KOPT-K1 (cell line): Measurements from ENCODE around the gene BTG4.

Experiments
- H3K27ac ChIP-seq: fragments of 200-600 bp; sonication (generic); 2 replicates; pipeline ENCODE4 v1.5.1; 2016; ENCODE audit warnings: antibody characterized with exemption, mild to moderate bottlenecking, low read depth, low read length; ENCODE audit not compliant: poor library complexity, severe bottlenecking
- H3K36me3 ChIP-seq: fragments of 200-600 bp; sonication (generic); 2 replicates; pipeline ENCODE4 v1.5.1; 2017; ENCODE audit warnings: antibody characterized with exemption, mild to moderate bottlenecking, low read length, moderate library complexity; ENCODE audit not compliant: insufficient read depth
- H3K9me3 ChIP-seq: fragments of 200-600 bp; sonication (generic); 2 replicates; pipeline ENCODE4 v1.5.1; 2017; ENCODE audit warnings: antibody characterized with exemption, low read length, mild to moderate bottlenecking; ENCODE audit not compliant: insufficient read depth, poor library complexity, severe bottlenecking

Gene BTG4

GRCh38 chr11:111457731-111458368, 54.3 kb downstream of the BTG4 start:
- no peak overlapping the region for H3K27ac ChIP-seq
- H3K9me3 ChIP-seq: no peaks in the 10 kb centered on the region

GRCh38 chr11:111456859-111457730, 55.1 kb downstream of the BTG4 start:
- Histone ChIP-seq H3K9me3 (no peaks in the 10 kb centered on the region), H3K36me3 (no peaks in the 10 kb centered on the region), H3K27ac (no peak overlapping the region)

More at GRCh38 chr11:111457731-111458368, 54.3 kb downstream of the BTG4 start:
- H3K36me3 ChIP-seq: no peaks in the 10 kb centered on the region

- H3K36me3 ChIP-seq: no peaks in the 10 kb centered on the region
- H3K27ac ChIP-seq: no peak overlapping the region
- H3K9me3 ChIP-seq: no peaks in the 10 kb centered on the region
These were observed 55.9 kb downstream of the BTG4 start for GRCh38 chr11:111456086-111456858.

- H3K9me3 ChIP-seq: no peaks in the 10 kb centered on the region
- H3K36me3 ChIP-seq: no peaks in the 10 kb centered on the region
- no peak overlapping the region for H3K27ac ChIP-seq
These were observed 56.7 kb downstream of the BTG4 start for GRCh38 chr11:111455291-111456085.

- Histone ChIP-seq H3K9me3 (no peaks in the 10 kb centered on the region), H3K27ac (no peak overlapping the region), H3K36me3 (no peaks in the 10 kb centered on the region)
These were observed 57.5 kb downstream of the BTG4 start for GRCh38 chr11:111454561-111455192.

- Histone ChIP-seq H3K36me3 (no peaks in the 10 kb centered on the region), H3K27ac (no peak overlapping the region), H3K9me3 (no peaks in the 10 kb centered on the region)
These were observed 59.2 kb downstream of the BTG4 start for GRCh38 chr11:111452817-111453552.

GRCh38 chr11:111452146-111452545, 60.0 kb downstream of the BTG4 start:
- Histone ChIP-seq H3K9me3 (no peaks in the 10 kb centered on the region), H3K36me3 (no peaks in the 10 kb centered on the region), H3K27ac (no peak overlapping the region)

GRCh38 chr11:111450480-111451320, 61.5 kb downstream of the BTG4 start:
- Histone ChIP-seq H3K27ac (no peak overlapping the region), H3K9me3 (no peaks in the 10 kb centered on the region), H3K36me3 (no peaks in the 10 kb centered on the region)

GRCh38 chr11:111449696-111450479, 62.3 kb downstream of the BTG4 start:
- no peak overlapping the region for H3K27ac ChIP-seq
- no peaks in the 10 kb centered on the region for H3K9me3 ChIP-seq
- H3K36me3 ChIP-seq: no peaks in the 10 kb centered on the region

GRCh38 chr11:111448831-111449557, 63.2 kb downstream of the BTG4 start:
- H3K36me3 ChIP-seq: no peaks in the 10 kb centered on the region
- no peak overlapping the region for H3K27ac ChIP-seq
- H3K9me3 ChIP-seq: no peaks in the 10 kb centered on the region

GRCh38 chr11:111448414-111448813, 63.8 kb downstream of the BTG4 start:
- Histone ChIP-seq H3K9me3 (no peaks in the 10 kb centered on the region), H3K27ac (no peak overlapping the region), H3K36me3 (no peaks in the 10 kb centered on the region)

GRCh38 chr11:111447931-111448330, 64.3 kb downstream of the BTG4 start:
- no peaks in the 10 kb centered on the region for H3K36me3 ChIP-seq
- no peaks in the 10 kb centered on the region for H3K9me3 ChIP-seq
- no peak overlapping the region for H3K27ac ChIP-seq
